Thyroid gland (tissue), 4 donors: ENCODE measurements around the gene UNKL.

Source experiments
- POLR2A ChIP-seq, 2 donors: fragments of 450-650 bp; IDR thresholded peaks; one replicate each; pipeline ENCODE4 v1.6.1; 2017; ENCODE audit warnings: antibody characterized with exemption in 2 of 2, mild to moderate bottlenecking in 2 of 2, moderate library complexity in 1 of 2
- TF ChIP-seq, protein P1 (sequence below), 6 experiments: fragments of 200-600 bp in 3 of 6; fragments of 450-650 bp in 3 of 6; sonication (generic) in 3 of 6; IDR thresholded peaks; one replicate each; pipeline ENCODE4 v1.5.1; 2016 to 2019; ENCODE audit warnings: antibody characterized with exemption in 6 of 6, mild to moderate bottlenecking in 2 of 6, inconsistent platforms in 1 of 6, moderate library complexity in 1 of 6

DNA sequence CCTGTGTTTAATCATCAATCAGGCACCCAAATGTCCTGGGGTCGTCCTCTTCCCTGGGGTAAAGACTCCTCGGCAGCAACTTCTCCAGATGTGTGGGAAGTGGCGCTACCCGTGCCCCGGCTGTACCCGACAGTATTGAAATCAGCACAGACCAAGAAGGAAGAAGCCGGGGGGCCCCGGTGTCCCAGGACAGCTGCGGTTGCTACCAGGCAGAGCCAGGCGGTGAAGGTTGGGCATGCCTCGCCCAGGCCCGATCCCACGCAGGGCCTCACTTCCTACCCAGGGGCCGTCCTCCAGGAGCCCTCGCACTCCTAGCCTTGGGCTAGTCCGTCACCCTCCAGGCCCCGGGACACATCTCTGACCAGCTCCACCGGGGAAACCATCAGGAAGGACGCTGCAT, 38.8 kb upstream of the UNKL start:
- TF ChIP-seq, protein P1, sequence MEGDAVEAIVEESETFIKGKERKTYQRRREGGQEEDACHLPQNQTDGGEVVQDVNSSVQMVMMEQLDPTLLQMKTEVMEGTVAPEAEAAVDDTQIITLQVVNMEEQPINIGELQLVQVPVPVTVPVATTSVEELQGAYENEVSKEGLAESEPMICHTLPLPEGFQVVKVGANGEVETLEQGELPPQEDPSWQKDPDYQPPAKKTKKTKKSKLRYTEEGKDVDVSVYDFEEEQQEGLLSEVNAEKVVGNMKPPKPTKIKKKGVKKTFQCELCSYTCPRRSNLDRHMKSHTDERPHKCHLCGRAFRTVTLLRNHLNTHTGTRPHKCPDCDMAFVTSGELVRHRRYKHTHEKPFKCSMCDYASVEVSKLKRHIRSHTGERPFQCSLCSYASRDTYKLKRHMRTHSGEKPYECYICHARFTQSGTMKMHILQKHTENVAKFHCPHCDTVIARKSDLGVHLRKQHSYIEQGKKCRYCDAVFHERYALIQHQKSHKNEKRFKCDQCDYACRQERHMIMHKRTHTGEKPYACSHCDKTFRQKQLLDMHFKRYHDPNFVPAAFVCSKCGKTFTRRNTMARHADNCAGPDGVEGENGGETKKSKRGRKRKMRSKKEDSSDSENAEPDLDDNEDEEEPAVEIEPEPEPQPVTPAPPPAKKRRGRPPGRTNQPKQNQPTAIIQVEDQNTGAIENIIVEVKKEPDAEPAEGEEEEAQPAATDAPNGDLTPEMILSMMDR (IDR thresholded peaks at IDR 0.05) = no peak
- TF ChIP-seq POLR2A (IDR thresholded peaks at IDR 0.05) = no peak
